Measurements from ENCODE around the gene USO1. TPM values are rescaled to one million over a fixed set of nuclear protein-coding genes. Genes with fewer than 3 reads are reported as not detected.
A peak's percentile ranks its signal among the peaks of the same experiment; 100 is the strongest.

Gene USO1
- total and polyA plus RNA-seq, 2 donors (not counting 3 experiments of a cell fraction or from before 2014, with no cell fraction given), result 29.1 to 66.0 TPM

GRCh38 chr4:75752637-75753036 lies 28.3 kb downstream of the USO1 start:
- H4K20me1 ChIP-seq (replicated peaks; ENCODE audit: control insufficient read depth, extremely low read depth, insufficient read depth, low read length), result no peaks in the 10 kb centered on the region
- no peak overlapping the region for H3K4me2 ChIP-seq (ENCODE audit: insufficient read depth, low read length)
- H3K4me3 ChIP-seq (replicated peaks in 1 of 3; ENCODE audit: insufficient read depth in 1 of 3, low read depth in 1 of 3, low read length in 3 of 3), result no peak overlapping the region
- dilution Hi-C loops (cut with MboI; ENCODE audit: extremely low pct_ligation_motif_present, low sequenced_read_pairs), result no loop called here
- no peaks in the 10 kb centered on the region for H3K9me3 ChIP-seq (replicated peaks; ENCODE audit: control insufficient read depth, insufficient read depth, low read length)
- no peak overlapping the region for H3K27ac ChIP-seq (ENCODE audit: insufficient read depth, low read depth, low read length)
- peaks cover 7% of the 10 kb centered on the region for H3K79me2 ChIP-seq (ENCODE audit: control insufficient read depth, insufficient read depth, low read length)
- H3K4me1 ChIP-seq (ENCODE audit: control insufficient read depth, extremely low read depth, insufficient read depth, low read length), result no peaks in the 10 kb centered on the region
- TF ChIP-seq CTCF (IDR thresholded peaks at IDR 0.05; ENCODE audit: extremely low read depth in 1 of 2, insufficient read depth in 1 of 2, low read depth in 1 of 2, low read length in 2 of 2) (no peak), JUN (IDR thresholded peaks at IDR 0.05; ENCODE audit: borderline replicate concordance, insufficient read depth, insufficient read length, low read depth) (no peak), MAX (IDR thresholded peaks at IDR 0.05; ENCODE audit: insufficient read depth, insufficient read length) (no peak), MYC (IDR thresholded peaks at IDR 0.05; ENCODE audit: low read depth, low read length) (no peak), FOS (IDR thresholded peaks at IDR 0.05; ENCODE audit: borderline replicate concordance, insufficient read depth, low read length) (no peak)
- H3K36me3 ChIP-seq (ENCODE audit: control insufficient read depth in 2 of 2, extremely low read depth in 1 of 2, insufficient read depth in 2 of 2, low read length in 2 of 2), result peaks cover 6 to 7% of the 10 kb centered on the region in 2 experiments
- no peak for DNase-seq (ENCODE audit: low read depth, low spot score)
- no peak overlapping the region for H3K9ac ChIP-seq (replicated peaks; ENCODE audit: extremely low read depth, insufficient read depth, low read length)
- no peaks in the 10 kb centered on the region for H3K9me1 ChIP-seq (replicated peaks; ENCODE audit: control insufficient read depth, extremely low read depth, insufficient read depth, low read length)
- ChIA-PET CTCF (interaction anchor here (1.4 kb wide), 1 partner anchor 29 kb away, joined by 5 read pairs; the partner anchor contains the start of gene USO1), POLR2A (interaction anchor here (0.7 kb wide), 1 partner anchor 79 kb away, joined by 3 read pairs; no protein-coding TSS in a partner anchor)
- FAIRE-seq, result no peak
- TSS peak; percentile 8 for BruUV-seq (replicated peaks)
- no peak overlapping the region for H2AFZ ChIP-seq (ENCODE audit: low read depth, low read length)
- no peaks in the 10 kb centered on the region for H3K27me3 ChIP-seq (ENCODE audit: control insufficient read depth in 2 of 2, insufficient read depth in 2 of 2, low read length in 2 of 2)
- intact Hi-C loops (cut with micrococcal nuclease), result no loop called here

GRCh38 chr4:75769036-75769435 lies 44.7 kb downstream of the USO1 start:
- intact Hi-C loops (cut with micrococcal nuclease) (no loop called here), dilution Hi-C loops (cut with MboI; ENCODE audit: extremely low pct_ligation_motif_present, low sequenced_read_pairs) (no loop called here)
- H3K9me3 ChIP-seq (replicated peaks; ENCODE audit: control insufficient read depth, insufficient read depth, low read length), result no peaks in the 10 kb centered on the region
- H3K27me3 ChIP-seq (ENCODE audit: control insufficient read depth in 2 of 2, insufficient read depth in 2 of 2, low read length in 2 of 2), result no peaks in the 10 kb centered on the region
- H3K4me1 ChIP-seq (ENCODE audit: control insufficient read depth, extremely low read depth, insufficient read depth, low read length), result peaks cover 2% of the 10 kb centered on the region
- ChIA-PET CTCF (interaction anchor here (1.2 to 1.3 kb wide), 2 partner anchors 44 to 79 kb away, joined by 3 read pairs; partner anchors contain the start of gene USO1), POLR2A (no interaction called here)
- H3K9me1 ChIP-seq (replicated peaks; ENCODE audit: control insufficient read depth, extremely low read depth, insufficient read depth, low read length), result no peaks in the 10 kb centered on the region
- H3K4me3 ChIP-seq (replicated peaks in 1 of 3; ENCODE audit: insufficient read depth in 1 of 3, low read depth in 1 of 3, low read length in 3 of 3), result no peak overlapping the region
- peaks cover 0 to 3% of the 10 kb centered on the region in 2 experiments for H3K36me3 ChIP-seq (ENCODE audit: control insufficient read depth in 2 of 2, extremely low read depth in 1 of 2, insufficient read depth in 2 of 2, low read length in 2 of 2)
- BruUV-seq (replicated peaks), result no TSS peak
- H2AFZ ChIP-seq (ENCODE audit: low read depth, low read length), result no peak overlapping the region
- H3K27ac ChIP-seq (ENCODE audit: insufficient read depth, low read depth, low read length), result no peak overlapping the region
- no peak for FAIRE-seq
- DNase-seq (ENCODE audit: low read depth, low spot score), result no peak
- no peak overlapping the region for H3K4me2 ChIP-seq (ENCODE audit: insufficient read depth, low read length)
- no peaks in the 10 kb centered on the region for H4K20me1 ChIP-seq (replicated peaks; ENCODE audit: control insufficient read depth, extremely low read depth, insufficient read depth, low read length)
- no peak overlapping the region for H3K9ac ChIP-seq (replicated peaks; ENCODE audit: extremely low read depth, insufficient read depth, low read length)
- peaks cover 2% of the 10 kb centered on the region for H3K79me2 ChIP-seq (ENCODE audit: control insufficient read depth, insufficient read depth, low read length)
- no peak for TF ChIP-seq POLR2AphosphoS5 (IDR thresholded peaks at IDR 0.05; ENCODE audit: insufficient read depth, low read depth, low read length)
- no peak for TF ChIP-seq POLR2A (IDR thresholded peaks at IDR 0.05; ENCODE audit: low read depth, low read length)
- TF ChIP-seq MYC (IDR thresholded peaks at IDR 0.05; ENCODE audit: low read depth, low read length), result no peak
- no peak for TF ChIP-seq GATA2 (IDR thresholded peaks at IDR 0.05; ENCODE audit: insufficient read depth, insufficient read length, low read depth, low read length)
- no peak for TF ChIP-seq CTCF (IDR thresholded peaks at IDR 0.05; ENCODE audit: extremely low read depth in 1 of 2, insufficient read depth in 1 of 2, low read depth in 1 of 2, low read length in 2 of 2)
- no peak for TF ChIP-seq MAX (IDR thresholded peaks at IDR 0.05; ENCODE audit: insufficient read depth, insufficient read length)
- no peak for TF ChIP-seq FOS (IDR thresholded peaks at IDR 0.05; ENCODE audit: borderline replicate concordance, insufficient read depth, low read length)
- TF ChIP-seq JUN (IDR thresholded peaks at IDR 0.05; ENCODE audit: borderline replicate concordance, insufficient read depth, insufficient read length, low read depth), result no peak
- no peak for TF ChIP-seq EZH2 (IDR thresholded peaks at IDR 0.05; ENCODE audit: borderline replicate concordance, low read depth, low read length, severe bottlenecking)
